ENCODE results near the gene ACTR1B. TPM values are rescaled to one million over a fixed set of nuclear protein-coding genes. Genes with fewer than 3 reads are reported as not detected.
A peak's percentile ranks its signal among the peaks of the same experiment; 100 is the strongest.

ACTR1B gene
- total RNA-seq, 2 experiments from 2014 or later = 113 to 114 TPM

DNA sequence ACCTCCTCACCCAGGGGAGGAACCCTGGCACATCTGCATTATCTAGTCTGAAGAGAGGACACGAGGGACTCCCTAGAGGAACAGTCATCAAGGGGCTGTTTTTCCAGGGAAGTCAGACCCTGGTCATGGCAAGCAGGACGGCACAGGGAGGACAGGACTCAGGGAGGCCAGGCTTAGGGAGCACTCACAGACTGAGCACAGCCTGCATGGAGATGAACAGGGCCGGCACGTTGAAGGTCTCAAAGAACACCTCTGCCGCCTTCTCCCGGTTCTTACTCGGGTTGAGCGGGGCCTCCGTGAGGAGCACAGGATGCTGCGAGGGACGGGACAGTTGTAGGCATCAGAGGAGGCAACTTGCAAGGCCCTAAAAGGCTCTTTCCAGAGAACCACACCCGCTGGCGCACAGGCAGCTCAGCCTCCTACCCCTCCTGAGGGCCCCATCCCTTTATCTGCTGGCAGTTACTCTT, 5.1 kb downstream of the ACTR1B start:
- Mint-ChIP-seq H3K27ac (no peak overlapping the region), H3K9me3 (no peaks in the 10 kb centered on the region), H3K27me3 (no peaks in the 10 kb centered on the region), H3K4me3 (no peak overlapping the region), H3K36me3 (peaks cover 47% of the 10 kb centered on the region), H3K4me1 (ENCODE audit: low read depth) (peaks cover 34% of the 10 kb centered on the region)
- ChIA-PET CTCF (interaction anchor here (8.1 kb wide), 1 partner anchor 39 kb away, joined by 114 read pairs; no protein-coding TSS in a partner anchor), POLR2A (interaction anchor here (6.4 kb wide), 1 partner anchor 10 kb away, joined by 191 read pairs; the partner anchor contains the start of gene COX5B)
- DNase-seq = no peak
- intact Hi-C loops (cut with micrococcal nuclease) = no loop called here

- ChIA-PET POLR2A (interaction anchor here (0.5 kb wide), 1 partner anchor 9 kb away, joined by 3 read pairs; no protein-coding TSS in a partner anchor), CTCF (no interaction called here)
- Mint-ChIP-seq H3K4me1 (ENCODE audit: low read depth) (peaks cover 34% of the 10 kb centered on the region), H3K36me3 (peaks cover 47% of the 10 kb centered on the region), H3K9me3 (no peaks in the 10 kb centered on the region), H3K27ac (no peak overlapping the region), H3K27me3 (no peaks in the 10 kb centered on the region), H3K4me3 (no peak overlapping the region)
- intact Hi-C loops (cut with micrococcal nuclease) = no loop called here
- no peak for DNase-seq
Observed at GRCh38 chr2:97657986-97658690, 5.7 kb downstream of the ACTR1B start.

DNA sequence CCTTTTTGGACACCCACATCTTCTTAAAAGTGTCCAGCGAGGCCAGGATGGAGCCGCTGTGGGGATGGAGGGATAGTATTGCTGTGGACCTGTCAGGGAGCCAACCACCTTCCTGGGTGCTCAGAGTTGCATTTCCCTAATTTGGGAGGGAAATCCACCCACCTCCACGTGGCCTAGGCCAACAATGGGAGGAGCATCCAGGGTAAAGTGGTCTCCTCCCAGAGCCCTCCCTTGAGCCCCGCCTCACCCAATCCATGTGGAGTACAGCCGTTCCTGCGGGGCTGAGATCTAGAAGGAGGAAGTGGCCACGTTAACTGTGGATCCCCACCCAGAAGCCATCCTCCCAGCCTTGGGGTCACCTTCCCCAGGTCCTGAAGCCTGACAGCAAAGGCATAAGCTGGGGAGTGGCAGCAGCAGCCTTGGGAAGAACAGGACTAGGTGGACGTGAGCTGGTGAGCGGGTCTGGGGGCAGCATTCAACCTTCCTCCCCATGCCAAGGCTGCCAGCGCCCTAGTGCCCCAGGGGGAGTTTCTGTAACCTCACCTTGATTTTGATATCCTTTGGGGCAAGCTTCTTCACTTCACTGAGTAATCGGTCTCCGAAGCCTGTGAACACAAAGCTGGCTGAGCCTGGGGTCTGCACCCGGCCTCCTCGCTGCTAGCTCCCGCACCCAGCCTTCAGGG, 6.8 kb downstream of the ACTR1B start:
- POLR2A ChIA-PET = interaction anchor here (0.5 to 1.0 kb wide), 2 partner anchors 10 to 11 kb away, joined by 3 to 4 read pairs; partner anchors contain the start of gene COX5B
- Mint-ChIP-seq H3K27ac (no peak overlapping the region), H3K4me1 (ENCODE audit: low read depth) (peaks cover 28% of the 10 kb centered on the region), H3K9me3 (no peaks in the 10 kb centered on the region), H3K27me3 (no peaks in the 10 kb centered on the region), H3K4me3 (no peak overlapping the region), H3K36me3 (peaks cover 47% of the 10 kb centered on the region)
- DNase-seq = no peak
- CTCF ChIA-PET = no interaction called here
- intact Hi-C loops (cut with micrococcal nuclease) = no loop called here

GRCh38 chr2:97656129-97656755, 7.6 kb downstream of the ACTR1B start:
- CTCF ChIA-PET = no interaction called here
- DNase-seq = no peak
- H3K4me3 Mint-ChIP-seq = no peak overlapping the region
- POLR2A ChIA-PET = interaction anchor here (0.7 kb wide), 1 partner anchor 258 kb away, joined by 3 read pairs; no protein-coding TSS in a partner anchor
- H3K27ac Mint-ChIP-seq = no peak overlapping the region
- H3K9me3 Mint-ChIP-seq = no peaks in the 10 kb centered on the region
- intact Hi-C loops (cut with micrococcal nuclease) = no loop called here
- peaks cover 41% of the 10 kb centered on the region for H3K36me3 Mint-ChIP-seq
- no peaks in the 10 kb centered on the region for H3K27me3 Mint-ChIP-seq
- H3K4me1 Mint-ChIP-seq (ENCODE audit: low read depth) = peaks cover 20% of the 10 kb centered on the region

GRCh38 chr2:97654791-97655190, 9.1 kb downstream of the ACTR1B start:
- Mint-ChIP-seq H3K27me3 (no peaks in the 10 kb centered on the region), H3K27ac (no peak overlapping the region), H3K36me3 (peaks cover 39% of the 10 kb centered on the region), H3K9me3 (no peaks in the 10 kb centered on the region), H3K4me1 (ENCODE audit: low read depth) (peaks cover 11% of the 10 kb centered on the region), H3K4me3 (no peak overlapping the region)
- ChIA-PET POLR2A (interaction anchor here (1.7 kb wide), 1 partner anchor 9 kb away, joined by 4 read pairs; the partner anchor contains the start of gene ACTR1B), CTCF (interaction anchor here (1.4 kb wide), 1 partner anchor 9 kb away, joined by 4 read pairs; the partner anchor contains the start of gene ACTR1B)
- DNase-seq = no peak
- intact Hi-C loops (cut with micrococcal nuclease) = no loop called here

GRCh38 chr2:97654309-97654708, 9.5 kb downstream of the ACTR1B start:
- POLR2A ChIA-PET = interaction anchor here (1.7 kb wide), 1 partner anchor 9 kb away, joined by 4 read pairs; the partner anchor contains the start of gene ACTR1B
- Mint-ChIP-seq H3K36me3 (peaks cover 42% of the 10 kb centered on the region), H3K4me3 (no peak overlapping the region), H3K9me3 (no peaks in the 10 kb centered on the region), H3K4me1 (ENCODE audit: low read depth) (peaks cover 11% of the 10 kb centered on the region), H3K27me3 (no peaks in the 10 kb centered on the region), H3K27ac (peak overlapping the region; percentile 26)
- DNase-seq = no peak
- intact Hi-C loops (cut with micrococcal nuclease) = no loop called here
- CTCF ChIA-PET = interaction anchor here (1.4 kb wide), 1 partner anchor 10 kb away, joined by 4 read pairs; the partner anchor contains the start of gene ACTR1B

- intact Hi-C loops (cut with micrococcal nuclease) = no loop called here
- DNase-seq = no peak
- peaks cover 11% of the 10 kb centered on the region for H3K4me1 Mint-ChIP-seq (ENCODE audit: low read depth)
- peaks cover 43% of the 10 kb centered on the region for H3K36me3 Mint-ChIP-seq
- CTCF ChIA-PET = interaction anchor here (1.2 to 1.4 kb wide), 2 partner anchors 10 to 63 kb away, joined by 4 to 5 read pairs; partner anchors contain the start of gene ACTR1B
- H3K27ac Mint-ChIP-seq = no peak overlapping the region
- POLR2A ChIA-PET = interaction anchor here (1.7 kb wide), 1 partner anchor 10 kb away, joined by 4 read pairs; the partner anchor contains the start of gene ACTR1B
- no peaks in the 10 kb centered on the region for H3K9me3 Mint-ChIP-seq
- no peaks in the 10 kb centered on the region for H3K27me3 Mint-ChIP-seq
- H3K4me3 Mint-ChIP-seq = no peak overlapping the region
Observed at GRCh38 chr2:97653874-97654273, 10.0 kb downstream of the ACTR1B start.

DNA sequence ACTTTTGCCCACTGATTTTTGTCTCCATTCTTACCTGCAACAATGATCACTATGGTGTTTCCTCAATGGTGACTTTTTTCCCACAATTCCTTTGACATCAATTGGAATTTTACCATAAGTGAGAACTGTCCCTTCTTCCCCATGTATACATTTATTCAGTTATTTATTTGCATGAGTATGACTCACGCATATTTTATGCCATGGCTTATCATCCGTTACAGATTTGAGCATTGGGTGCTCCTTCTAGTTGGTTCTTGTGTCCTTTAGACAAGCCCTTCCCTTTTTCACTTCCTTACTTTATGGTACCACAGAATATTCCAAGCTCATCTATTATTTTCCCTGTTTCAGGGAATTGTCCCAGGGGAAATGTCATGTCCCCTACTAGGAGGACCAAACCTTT, 10.4 kb downstream of the ACTR1B start:
- H3K4me3 Mint-ChIP-seq = no peak overlapping the region
- no peak overlapping the region for H3K27ac Mint-ChIP-seq
- H3K36me3 Mint-ChIP-seq = peaks cover 43% of the 10 kb centered on the region
- intact Hi-C loops (cut with micrococcal nuclease) = no loop called here
- no peaks in the 10 kb centered on the region for H3K27me3 Mint-ChIP-seq
- H3K9me3 Mint-ChIP-seq = no peaks in the 10 kb centered on the region
- peaks cover 11% of the 10 kb centered on the region for H3K4me1 Mint-ChIP-seq (ENCODE audit: low read depth)
- CTCF ChIA-PET = interaction anchor here (1.2 to 1.4 kb wide), 2 partner anchors 11 to 63 kb away, joined by 4 to 5 read pairs; partner anchors contain the start of gene ACTR1B
- POLR2A ChIA-PET = interaction anchor here (1.7 kb wide), 1 partner anchor 10 kb away, joined by 4 read pairs; the partner anchor contains the start of gene ACTR1B
- DNase-seq = no peak

DNA sequence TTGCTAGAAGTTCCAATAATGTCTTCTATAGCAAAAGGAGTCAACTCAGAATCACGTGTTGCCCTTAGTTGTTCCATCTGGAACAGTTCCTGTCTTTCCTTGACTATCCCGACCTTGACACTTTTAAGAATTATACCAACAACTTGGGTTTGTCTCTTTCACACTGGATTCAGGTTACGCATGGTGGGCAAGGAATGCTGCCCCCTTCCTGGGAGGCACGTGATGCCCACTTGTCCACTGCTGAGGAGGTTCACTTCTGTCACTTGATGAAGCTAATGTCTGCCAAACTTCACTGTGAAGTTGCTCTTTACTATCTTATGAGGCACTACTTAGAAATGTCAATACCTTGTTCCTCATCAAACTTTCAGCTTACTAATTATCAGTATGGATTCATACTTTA, 12.7 kb downstream of the ACTR1B start:
- H3K9me3 Mint-ChIP-seq = no peaks in the 10 kb centered on the region
- H3K4me1 Mint-ChIP-seq (ENCODE audit: low read depth) = peaks cover 23% of the 10 kb centered on the region
- CTCF ChIA-PET = interaction anchor here (1.1 to 1.7 kb wide), 4 partner anchors 11 to 60 kb away, joined by 3 to 8 read pairs (median 5); no protein-coding TSS in a partner anchor
- H3K36me3 Mint-ChIP-seq = peaks cover 44% of the 10 kb centered on the region
- POLR2A ChIA-PET = interaction anchor here (8.3 kb wide), 1 partner anchor 11 kb away, joined by 191 read pairs; the partner anchor contains the start of gene ACTR1B
- H3K4me3 Mint-ChIP-seq = no peak overlapping the region
- H3K27ac Mint-ChIP-seq = no peak overlapping the region
- intact Hi-C loops (cut with micrococcal nuclease) = no loop called here
- no peaks in the 10 kb centered on the region for H3K27me3 Mint-ChIP-seq
- no peak for DNase-seq

GRCh38 chr2:97646977-97647376, 16.9 kb downstream of the ACTR1B start:
- ChIA-PET POLR2A (interaction anchor here (0.6 to 8.3 kb wide), 6 partner anchors 15 to 83 kb away, joined by 3 to 191 read pairs (median 10); partner anchors contain the start of genes ACTR1B, ANKRD36B and ZAP70), CTCF (interaction anchor here (1.0 to 4.5 kb wide), 6 partner anchors 13 to 56 kb away, joined by 3 to 35 read pairs (median 22); partner anchors contain the start of genes ACTR1B and ANKRD36B)
- no peaks in the 10 kb centered on the region for H3K27me3 Mint-ChIP-seq
- intact Hi-C loops (cut with micrococcal nuclease) = loop anchor here (5.0 kb wide), 1 partner anchor 100 kb away; no protein-coding TSS in a partner anchor
- H3K9me3 Mint-ChIP-seq = no peaks in the 10 kb centered on the region
- H3K4me1 Mint-ChIP-seq (ENCODE audit: low read depth) = peaks cover 21% of the 10 kb centered on the region
- DNase-seq = no peak
- H3K4me3 Mint-ChIP-seq = peak overlapping the region; percentile 81
- H3K36me3 Mint-ChIP-seq = peaks cover 24% of the 10 kb centered on the region
- H3K27ac Mint-ChIP-seq = peak overlapping the region; percentile 88

Data from activated CD4-positive, alpha-beta memory T cell treated with anti-CD3 and anti-CD28 coated beads for 36 hours (primary cell).